IPS DF 19.7 (cell line): ENCODE measurements around the gene THAP7.

Experiments
- DNase-seq: peaks from one replicate; pipeline ENCODE4 v3.0.0-alpha.2; 2013; ENCODE audit warnings: low read depth, low spot score

Gene THAP7

GRCh38 chr22:20964090-20964798, 37.7 kb downstream of the THAP7 start:
- DNase-seq: no peak

- no peak for DNase-seq
Observed at GRCh38 chr22:20963201-20964052, 38.5 kb downstream of the THAP7 start.

- DNase-seq: no peak
Observed at GRCh38 chr22:20962491-20962945, 39.4 kb downstream of the THAP7 start.

GRCh38 chr22:20960609-20961008, 41.3 kb downstream of the THAP7 start:
- DNase-seq: no peak

GRCh38 chr22:20959578-20960461, 42.1 kb downstream of the THAP7 start:
- no peak for DNase-seq

GRCh38 chr22:20957683-20958431, 44.1 kb downstream of the THAP7 start:
- no peak for DNase-seq

- no peak for DNase-seq
Observed at GRCh38 chr22:20957102-20957682, 44.7 kb downstream of the THAP7 start.

- DNase-seq: peak; percentile 68
Observed at GRCh38 chr22:20956258-20957101, 45.4 kb downstream of the THAP7 start.

- DNase-seq: no peak
Observed at GRCh38 chr22:20955548-20955947, 46.4 kb downstream of the THAP7 start.

GRCh38 chr22:20953668-20954500, 48.0 kb downstream of the THAP7 start:
- DNase-seq: no peak

GRCh38 chr22:20953342-20953608, 48.6 kb downstream of the THAP7 start:
- DNase-seq: no peak

- DNase-seq: no peak
Observed at GRCh38 chr22:20952544-20953341, 49.2 kb downstream of the THAP7 start.

- no peak for DNase-seq
Observed at GRCh38 chr22:20951932-20952380, 50.0 kb downstream of the THAP7 start.

GRCh38 chr22:20951151-20951931, 50.6 kb downstream of the THAP7 start:
- DNase-seq: no peak

GRCh38 chr22:20949698-20950183, 52.2 kb downstream of the THAP7 start:
- no peak for DNase-seq
